ENCODE measurements around the gene KRTAP6-1.

Gene KRTAP6-1

GRCh38 chr21:30580132-30580531 lies 33.6 kb downstream of the KRTAP6-1 start:
- intact Hi-C loops (cut with DNase I), result no loop called here
- no peak for DNase-seq

GRCh38 chr21:30579346-30579745 lies 34.4 kb downstream of the KRTAP6-1 start:
- no peak for DNase-seq
- intact Hi-C loops (cut with DNase I), result no loop called here

- no peak for DNase-seq
- intact Hi-C loops (cut with DNase I), result no loop called here
Observed at GRCh38 chr21:30577766-30578165, 36.0 kb downstream of the KRTAP6-1 start.

- no peak for DNase-seq
- intact Hi-C loops (cut with DNase I), result no loop called here
Observed at GRCh38 chr21:30567617-30568016, 46.1 kb downstream of the KRTAP6-1 start.

GRCh38 chr21:30563630-30564029 lies 50.1 kb downstream of the KRTAP6-1 start:
- intact Hi-C loops (cut with DNase I), result no loop called here
- DNase-seq, result no peak
